SK-N-SH (cell line): ENCODE results near the gene EFCAB6. TPM values are rescaled to one million over a fixed set of nuclear protein-coding genes. Genes with fewer than 3 reads are reported as not detected.

Source experiments
- CTCF ChIA-PET: fragments of 300-600, 350-600 bp; formaldehyde crosslinking; extraction: SDS; loops from one replicate; lab custom pipeline; 2021; lab: Yijun Ruan, JAX
- POLR2A ChIA-PET: fragments of 350-600 bp; sonication (Branson Sonifier 250); formaldehyde crosslinking; extraction: SDS; loops from one replicate; lab custom pipeline; 2020; ENCODE audit warnings: antibody characterized with exemption, inconsistent platforms; lab: Yijun Ruan, JAX
- DNase-seq: peaks from one replicate; pipeline ENCODE4 v3.0.0; 2012
- H2AFZ ChIP-seq: fragments of 200-600 bp; sonication (generic); 2 replicates; pipeline ENCODE4 v1.8.1; 2016; ENCODE audit warnings: antibody characterized with exemption, mild to moderate bottlenecking, low read depth
- H3F3A ChIP-seq: fragments of 200-600 bp; sonication (generic); replicated peaks from 2 replicates; pipeline ENCODE3; 2016; ENCODE audit warnings: antibody characterized with exemption, mild to moderate bottlenecking; ENCODE audit not compliant: insufficient read depth
- H3K27ac ChIP-seq, 2 experiments: fragments of 200-500 bp in 1 of 2; fragments of 200-600 bp in 1 of 2; sonication (Bioruptor generic) in 1 of 2; sonication (generic), shearing (Covaris generic) in 1 of 2; 2 replicates each; pipeline versions ENCODE4 v1.5.1 to v1.6.1; 2014 to 2016; ENCODE audit warnings: low read depth in 2 of 2, inconsistent platforms in 1 of 2, low read length in 1 of 2, mild to moderate bottlenecking in 1 of 2, mixed read lengths in 1 of 2
- H3K27me3 ChIP-seq: fragments of 200-600 bp; sonication (generic), shearing (Covaris generic); 2 replicates; pipeline ENCODE4 v1.6.1; 2016; ENCODE audit warnings: mixed run types; ENCODE audit not compliant: insufficient read depth
- H3K36me3 ChIP-seq, 2 experiments: fragments of 200-500 bp in 1 of 2; fragments of 200-600 bp in 1 of 2; sonication (Bioruptor generic) in 1 of 2; sonication (generic) in 1 of 2; replicated peaks in 1 of 2; 2 replicates each; pipeline versions ENCODE3 to v1.5.1; 2014 to 2016; ENCODE audit warnings: low read length in 1 of 2, mild to moderate bottlenecking in 1 of 2; ENCODE audit not compliant: insufficient read depth in 2 of 2, control insufficient read depth in 1 of 2
- H3K4me1 ChIP-seq, 2 experiments: fragments of 200-500 bp in 1 of 2; fragments of 200-600 bp in 1 of 2; sonication (Bioruptor generic) in 1 of 2; sonication (generic), shearing (Covaris generic) in 1 of 2; 2 replicates each; pipeline versions ENCODE4 v1.5.1 to v1.6.1; 2014 to 2016; ENCODE audit warnings: low read depth in 1 of 2, low read length in 1 of 2, mixed run types in 1 of 2; ENCODE audit not compliant: insufficient read depth in 2 of 2, control insufficient read depth in 1 of 2
- H3K4me2 ChIP-seq: fragments of 200-600 bp; sonication (generic), shearing (Covaris generic); 2 replicates; pipeline ENCODE4 v1.6.1; 2017; ENCODE audit warnings: mixed run types
- H3K4me3 ChIP-seq, 2 experiments: fragments of 200-500 bp in 1 of 2; fragments of 200-600 bp in 1 of 2; sonication (Bioruptor generic) in 1 of 2; sonication (generic), shearing (Covaris generic) in 1 of 2; 2 replicates each; pipeline versions ENCODE4 v1.5.1 to v1.8.1; 2014 to 2016; ENCODE audit warnings: low read depth in 2 of 2, inconsistent platforms in 1 of 2, low read length in 1 of 2, mild to moderate bottlenecking in 1 of 2, mixed read lengths in 1 of 2, moderate library complexity in 1 of 2
- H3K79me2 ChIP-seq: fragments of 200-600 bp; sonication (generic); 2 replicates; pipeline ENCODE4 v1.8.1; 2017; ENCODE audit warnings: mild to moderate bottlenecking; ENCODE audit not compliant: insufficient read depth
- H3K9ac ChIP-seq: fragments of 200-600 bp; sonication (generic); 2 replicates; pipeline ENCODE4 v1.6.1; 2017; ENCODE audit warnings: mixed run types
- H3K9me2 ChIP-seq: fragments of 200-600 bp; sonication (generic); 2 replicates; pipeline ENCODE4 v1.6.1; 2017; ENCODE audit warnings: mixed run types
- H3K9me3 ChIP-seq: fragments of 200-600 bp; sonication (generic); 2 replicates; pipeline ENCODE4 v1.6.1; 2017; ENCODE audit warnings: mixed run types, mild to moderate bottlenecking, moderate library complexity
- H4K20me1 ChIP-seq: fragments of 200-600 bp; sonication (generic); 2 replicates; pipeline ENCODE4 v1.6.1; 2017; ENCODE audit warnings: mild to moderate bottlenecking, mixed run types; ENCODE audit not compliant: insufficient read depth
- EZH2phosphoT487 ChIP-seq: fragments of 200-600 bp; sonication (generic); IDR thresholded peaks from 2 replicates; pipeline ENCODE4 v1.6.1; 2017; ENCODE audit warnings: low read depth, mixed run types, mild to moderate bottlenecking, antibody characterized with exemption, moderate library complexity, borderline replicate concordance
- GATA2 ChIP-seq: sonication (generic); formaldehyde crosslinking; IDR thresholded peaks from 2 replicates; pipeline ENCODE4 v1.5.0; 2020; ENCODE audit warnings: mild to moderate bottlenecking, missing genetic modification reagents
- JUND ChIP-seq: IDR thresholded peaks from 2 replicates; pipeline ENCODE4 v1.4.0; 2012
- RAD21 ChIP-seq: IDR thresholded peaks from 2 replicates; pipeline ENCODE4 v1.6.1; 2012; ENCODE audit warnings: mild to moderate bottlenecking, low read length
- RCOR1 ChIP-seq: fragments of 150-350 bp; IDR thresholded peaks from 2 replicates; pipeline ENCODE4 v1.6.1; 2017; ENCODE audit warnings: antibody characterized with exemption, low read length
- RFX5 ChIP-seq: IDR thresholded peaks from 2 replicates; pipeline ENCODE4 v1.6.1; 2012; ENCODE audit warnings: mild to moderate bottlenecking, improper control_type of control experiment, low read length
- RXRA ChIP-seq: IDR thresholded peaks from 2 replicates; pipeline ENCODE4 v1.4.0; 2012; ENCODE audit warnings: low read depth, mild to moderate bottlenecking, borderline replicate concordance
- SIN3A ChIP-seq: IDR thresholded peaks from 2 replicates; pipeline ENCODE4 v1.6.1; 2012; ENCODE audit warnings: low read depth, mild to moderate bottlenecking, low read length, moderate library complexity, borderline replicate concordance
- whole genome bisulfite sequencing: methylation state at CpG from one replicate; pipeline ENCODE4 v1.1.6; 2017; ENCODE audit warnings: low lambda C conversion rate; 5-methylcytosine and 5-hydroxymethylcytosine counted together
- polyA plus RNA-seq, 3 experiments: library from polyadenylated mRNA; depleted of rRNA; stranded (reverse); fragments of >200 nt; gene quantifications; 2 replicates each; pipeline ENCODE4 v1.2.3, GENCODE V29; 2012
- TF ChIP-seq, protein P1 (sequence below): fragments of 200-600 bp; sonication (generic); IDR thresholded peaks from 2 replicates; pipeline ENCODE4 v1.6.1; 2017; ENCODE audit warnings: antibody characterized with exemption, mild to moderate bottlenecking, moderate library complexity
- TF ChIP-seq, protein P2 (sequence below): IDR thresholded peaks from 2 replicates; pipeline ENCODE4; 2012

The EFCAB6 gene
- polyA plus RNA-seq, 1 of the 3 experiments (the other 2 are of a cell fraction) = 0.46 TPM

DNA sequence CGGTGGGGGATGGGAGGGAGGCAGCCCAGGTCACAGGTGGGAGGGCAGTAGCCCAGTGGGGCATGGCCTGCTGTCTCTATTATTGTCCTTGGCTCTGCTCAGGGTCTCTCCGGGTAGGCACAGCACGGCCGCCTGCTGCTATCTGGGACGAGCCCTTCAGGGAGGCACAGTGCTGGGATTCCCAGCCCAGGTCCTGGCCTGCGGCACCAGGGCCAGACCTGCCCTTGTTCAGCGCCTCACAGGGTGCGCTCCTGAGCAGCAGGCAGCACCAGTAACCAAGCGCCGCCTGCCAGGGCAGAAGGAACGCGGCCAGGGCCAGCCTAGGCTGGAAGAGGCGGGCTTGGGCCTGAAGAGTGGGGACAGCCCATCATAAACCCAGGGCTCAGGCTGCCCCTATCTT, 249.3 kb downstream of the EFCAB6 start (continued):
- TF ChIP-seq RAD21 (no peak), RCOR1 (no peak), GATA2 (no peak), SIN3A (no peak)
- TF ChIP-seq, protein P1, sequence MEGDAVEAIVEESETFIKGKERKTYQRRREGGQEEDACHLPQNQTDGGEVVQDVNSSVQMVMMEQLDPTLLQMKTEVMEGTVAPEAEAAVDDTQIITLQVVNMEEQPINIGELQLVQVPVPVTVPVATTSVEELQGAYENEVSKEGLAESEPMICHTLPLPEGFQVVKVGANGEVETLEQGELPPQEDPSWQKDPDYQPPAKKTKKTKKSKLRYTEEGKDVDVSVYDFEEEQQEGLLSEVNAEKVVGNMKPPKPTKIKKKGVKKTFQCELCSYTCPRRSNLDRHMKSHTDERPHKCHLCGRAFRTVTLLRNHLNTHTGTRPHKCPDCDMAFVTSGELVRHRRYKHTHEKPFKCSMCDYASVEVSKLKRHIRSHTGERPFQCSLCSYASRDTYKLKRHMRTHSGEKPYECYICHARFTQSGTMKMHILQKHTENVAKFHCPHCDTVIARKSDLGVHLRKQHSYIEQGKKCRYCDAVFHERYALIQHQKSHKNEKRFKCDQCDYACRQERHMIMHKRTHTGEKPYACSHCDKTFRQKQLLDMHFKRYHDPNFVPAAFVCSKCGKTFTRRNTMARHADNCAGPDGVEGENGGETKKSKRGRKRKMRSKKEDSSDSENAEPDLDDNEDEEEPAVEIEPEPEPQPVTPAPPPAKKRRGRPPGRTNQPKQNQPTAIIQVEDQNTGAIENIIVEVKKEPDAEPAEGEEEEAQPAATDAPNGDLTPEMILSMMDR = no peak

DNA sequence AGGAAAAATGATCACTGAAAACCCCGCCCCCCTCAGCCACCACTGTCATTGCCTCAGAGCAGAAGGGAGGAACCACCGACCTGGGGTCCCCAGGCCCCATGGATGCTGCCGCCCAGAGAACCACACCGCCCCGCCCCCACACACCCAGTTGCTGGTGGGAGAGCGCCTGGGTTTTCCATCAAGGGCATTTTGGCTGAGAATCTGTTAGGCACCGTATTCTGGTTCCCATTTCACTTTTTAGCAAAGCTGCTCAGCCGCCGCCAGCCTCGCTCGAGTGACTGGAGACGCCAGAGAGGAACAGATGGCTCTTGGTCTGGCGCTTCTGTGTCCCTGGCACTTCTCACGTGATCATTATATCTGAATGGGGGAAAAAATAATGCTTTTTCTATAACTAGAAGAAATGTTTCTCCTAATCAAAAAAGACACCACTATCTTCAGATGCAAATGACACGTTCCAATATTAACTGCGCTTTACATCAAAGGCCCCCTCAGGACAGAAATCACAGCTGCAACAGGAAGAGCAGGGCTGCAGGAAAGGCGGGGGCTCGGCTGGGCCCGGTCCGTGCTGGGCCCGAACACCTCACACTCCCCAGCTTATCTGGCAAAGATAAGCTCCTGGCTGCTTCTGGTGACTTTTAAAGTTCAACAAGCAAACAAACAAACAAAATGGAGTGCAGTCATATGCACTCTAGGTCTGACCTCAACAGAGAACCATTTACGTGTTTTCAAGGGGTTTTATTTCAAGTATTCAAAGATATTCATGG, 250.5 kb downstream of the EFCAB6 start:
- H3K36me3 ChIP-seq = no peaks in the 10 kb centered on the region
- H2AFZ ChIP-seq = no peak overlapping the region
- 58% methylated on average over 18 of the region's 22 CpGs for WGBS
- no peaks in the 10 kb centered on the region for H3F3A ChIP-seq
- ChIA-PET CTCF (no interaction called here), POLR2A (no interaction called here)
- peak overlapping the region in 1 of 2 experiments; percentile 80; a peak in 2 of 4 replicates for H3K27ac ChIP-seq
- H4K20me1 ChIP-seq = no peaks in the 10 kb centered on the region
- H3K4me2 ChIP-seq = no peak overlapping the region
- no peaks in the 10 kb centered on the region for H3K27me3 ChIP-seq
- H3K4me3 ChIP-seq = no peak overlapping the region
- TF ChIP-seq EZH2phosphoT487 (no peak), RCOR1 (no peak), GATA2 (peak; percentile 63), RXRA (no peak), JUND (no peak)
- TF ChIP-seq, protein P2, sequence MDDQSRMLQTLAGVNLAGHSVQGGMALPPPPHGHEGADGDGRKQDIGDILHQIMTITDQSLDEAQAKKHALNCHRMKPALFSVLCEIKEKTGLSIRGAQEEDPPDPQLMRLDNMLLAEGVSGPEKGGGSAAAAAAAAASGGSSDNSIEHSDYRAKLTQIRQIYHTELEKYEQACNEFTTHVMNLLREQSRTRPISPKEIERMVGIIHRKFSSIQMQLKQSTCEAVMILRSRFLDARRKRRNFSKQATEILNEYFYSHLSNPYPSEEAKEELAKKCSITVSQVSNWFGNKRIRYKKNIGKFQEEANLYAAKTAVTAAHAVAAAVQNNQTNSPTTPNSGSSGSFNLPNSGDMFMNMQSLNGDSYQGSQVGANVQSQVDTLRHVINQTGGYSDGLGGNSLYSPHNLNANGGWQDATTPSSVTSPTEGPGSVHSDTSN = no peak
- H3K9me2 ChIP-seq = no peaks in the 10 kb centered on the region
- H3K79me2 ChIP-seq = no peaks in the 10 kb centered on the region
- H3K9ac ChIP-seq = no peak overlapping the region
- peaks cover 0 to 9% of the 10 kb centered on the region in 2 experiments; a peak in 1 of 4 replicates for H3K4me1 ChIP-seq
- H3K9me3 ChIP-seq = no peaks in the 10 kb centered on the region
- DNase-seq = peak; percentile 74

DNA sequence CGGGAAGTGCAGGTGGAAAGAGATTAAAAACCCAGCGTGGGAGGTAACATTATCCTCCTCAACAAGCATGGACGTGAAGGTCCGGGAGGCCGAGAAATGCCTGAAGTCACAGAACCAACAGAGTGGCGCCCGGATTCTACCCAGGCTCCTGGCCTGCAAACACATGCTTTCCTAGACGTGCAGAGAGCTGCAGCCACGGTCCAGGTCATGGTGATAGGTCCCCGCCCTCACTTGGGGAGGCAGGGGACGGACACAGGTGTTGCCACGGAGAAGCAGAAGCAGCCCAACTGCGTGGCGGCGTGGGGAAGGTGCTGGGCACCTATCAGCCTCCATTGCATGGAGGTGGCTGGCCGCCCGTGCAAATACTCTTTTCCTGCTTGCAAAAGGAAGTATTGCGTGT, 251.5 kb downstream of the EFCAB6 start:
- H3K4me1 ChIP-seq = peaks cover 0 to 5% of the 10 kb centered on the region in 2 experiments; a peak in 1 of 4 replicates
- peak overlapping the region in 1 of 2 experiments; percentile 9; a peak in 1 of 4 replicates for H3K27ac ChIP-seq
- H3K36me3 ChIP-seq = no peaks in the 10 kb centered on the region
- H3K27me3 ChIP-seq = no peaks in the 10 kb centered on the region
- H3K9me3 ChIP-seq = no peaks in the 10 kb centered on the region
- POLR2A ChIA-PET = no interaction called here
- DNase-seq = no peak
- CTCF ChIA-PET = no interaction called here
- no peaks in the 10 kb centered on the region for H3K79me2 ChIP-seq
- WGBS = 56% methylated on average over 3 of the region's 18 CpGs
- H3K4me3 ChIP-seq = no peak overlapping the region
- H4K20me1 ChIP-seq = no peaks in the 10 kb centered on the region
- H3K4me2 ChIP-seq = no peak overlapping the region
- H3K9me2 ChIP-seq = no peaks in the 10 kb centered on the region
- H3K9ac ChIP-seq = no peak overlapping the region
- TF ChIP-seq RFX5 = no peak
- H2AFZ ChIP-seq = no peak overlapping the region
- H3F3A ChIP-seq = no peaks in the 10 kb centered on the region
